Right lung (tissue), 5 donors: ENCODE data around the gene ITGA11. TPM values are rescaled to one million over a fixed set of nuclear protein-coding genes. Genes with fewer than 3 reads are reported as not detected.

Experiments
- DNase-seq, 2 donors: peaks; one replicate each; pipeline ENCODE4 v3.0.0-alpha.2; 2013
- polyA plus RNA-seq, 5 donors: library from polyadenylated mRNA; unstranded; fragments of 120-200 nt; gene quantifications; one replicate each; pipeline versions ENCODE4 v1.2.1 to v1.2.3, GENCODE V29; 2013; ENCODE audit warnings: inconsistent platforms in 1 of 5, low replicate concordance in 1 of 5; ENCODE audit not compliant: insufficient read length in 5 of 5, insufficient read depth in 1 of 5

ITGA11 gene
- polyA plus RNA-seq, 5 donors: 1.0 to 1.7 (median 1.5) TPM

GRCh38 chr15:68271854-68272471 is 160.0 kb downstream of the ITGA11 start:
- no peak for DNase-seq

GRCh38 chr15:68268405-68268804 is 163.6 kb downstream of the ITGA11 start:
- DNase-seq: no peak

- DNase-seq: no peak
These were observed 166.3 kb downstream of the ITGA11 start for GRCh38 chr15:68265674-68266073.

GRCh38 chr15:68265081-68265480 is 166.9 kb downstream of the ITGA11 start:
- DNase-seq: no peak

- DNase-seq: no peak
These were observed 167.7 kb downstream of the ITGA11 start for GRCh38 chr15:68264282-68264681.

- no peak for DNase-seq
These were observed 169.2 kb downstream of the ITGA11 start for GRCh38 chr15:68262514-68263356.

GRCh38 chr15:68261980-68262379 is 170.0 kb downstream of the ITGA11 start:
- no peak for DNase-seq

- DNase-seq: no peak
These were observed 170.7 kb downstream of the ITGA11 start for GRCh38 chr15:68261241-68261640.

GRCh38 chr15:68259883-68260282 is 172.1 kb downstream of the ITGA11 start:
- no peak for DNase-seq

- DNase-seq: no peak
These were observed 173.3 kb downstream of the ITGA11 start for GRCh38 chr15:68258692-68259091.

- DNase-seq: peak; percentile 87 to 89
These were observed 175.1 kb downstream of the ITGA11 start for GRCh38 chr15:68256675-68257450.

GRCh38 chr15:68252925-68253534 is 178.9 kb downstream of the ITGA11 start:
- no peak for DNase-seq

- DNase-seq: no peak
These were observed 182.8 kb downstream of the ITGA11 start for GRCh38 chr15:68249058-68249713.

Other genes starting within 250 kb of the ITGA11 start
- 10 to 100 TPM; 12.6 to 16.2 (median 13.5) TPM for gene CALML4, start 226.8 kb downstream of the ITGA11 start, polyA plus RNA-seq
- gene CLN6, start 202.4 kb downstream of the ITGA11 start, polyA plus RNA-seq: 10 to 100 TPM; 28.5 to 40.1 (median 35.0) TPM
- 10 to 100 TPM; 32.6 to 59.9 (median 52.1) TPM for gene FEM1B, start 154.4 kb downstream of the ITGA11 start, polyA plus RNA-seq
- 10 to 100 TPM; 18.4 to 27.1 (median 20.1) TPM for gene CORO2B, start 146.8 kb upstream of the ITGA11 start, polyA plus RNA-seq